Measurements from ENCODE around the gene INPP5B.

DNA sequence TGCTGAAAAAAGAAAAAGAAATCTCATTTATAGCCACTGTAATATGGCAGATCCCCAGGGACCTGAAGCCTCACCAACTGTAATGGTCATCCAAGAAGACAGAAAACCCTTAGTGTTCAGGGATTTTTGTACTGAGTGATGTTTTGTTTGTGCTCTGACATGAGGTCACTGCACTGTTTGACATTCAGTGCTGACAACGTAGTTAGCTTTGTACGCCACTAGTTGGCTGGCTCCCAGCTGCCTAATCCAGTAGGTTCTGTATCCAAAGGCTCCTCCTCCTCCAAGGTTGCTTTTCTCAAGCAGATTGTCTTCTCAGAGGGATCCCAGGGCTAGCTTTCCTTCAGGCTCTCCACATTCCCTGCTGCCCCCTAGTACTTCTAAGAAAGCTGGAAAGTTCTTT, 129.4 kb downstream of the INPP5B start:
- TF ChIP-seq, protein P1, sequence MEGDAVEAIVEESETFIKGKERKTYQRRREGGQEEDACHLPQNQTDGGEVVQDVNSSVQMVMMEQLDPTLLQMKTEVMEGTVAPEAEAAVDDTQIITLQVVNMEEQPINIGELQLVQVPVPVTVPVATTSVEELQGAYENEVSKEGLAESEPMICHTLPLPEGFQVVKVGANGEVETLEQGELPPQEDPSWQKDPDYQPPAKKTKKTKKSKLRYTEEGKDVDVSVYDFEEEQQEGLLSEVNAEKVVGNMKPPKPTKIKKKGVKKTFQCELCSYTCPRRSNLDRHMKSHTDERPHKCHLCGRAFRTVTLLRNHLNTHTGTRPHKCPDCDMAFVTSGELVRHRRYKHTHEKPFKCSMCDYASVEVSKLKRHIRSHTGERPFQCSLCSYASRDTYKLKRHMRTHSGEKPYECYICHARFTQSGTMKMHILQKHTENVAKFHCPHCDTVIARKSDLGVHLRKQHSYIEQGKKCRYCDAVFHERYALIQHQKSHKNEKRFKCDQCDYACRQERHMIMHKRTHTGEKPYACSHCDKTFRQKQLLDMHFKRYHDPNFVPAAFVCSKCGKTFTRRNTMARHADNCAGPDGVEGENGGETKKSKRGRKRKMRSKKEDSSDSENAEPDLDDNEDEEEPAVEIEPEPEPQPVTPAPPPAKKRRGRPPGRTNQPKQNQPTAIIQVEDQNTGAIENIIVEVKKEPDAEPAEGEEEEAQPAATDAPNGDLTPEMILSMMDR (conservative IDR thresholded peaks at IDR 0.05; ENCODE audit: low read length), result no peak; the same call in 1 of the 2 replicates
- no peak for TF ChIP-seq EZH2phosphoT487 (IDR thresholded peaks at IDR 0.05; ENCODE audit: borderline replicate concordance)

Data from Loucy (cell line).